ENCODE results near the gene FBXW10B. TPM values are rescaled to one million over a fixed set of nuclear protein-coding genes. Genes with fewer than 3 reads are reported as not detected.
"Not testable (repeated sequence)": the region's sequence is repeated elsewhere in the genome, so short reads cannot be mapped to it uniquely, and the experiment has no call there.

FBXW10B gene
- total RNA-seq, 4 donors from 2014 or later: 4.7 to 28.0 (median 9.5) TPM

DNA sequence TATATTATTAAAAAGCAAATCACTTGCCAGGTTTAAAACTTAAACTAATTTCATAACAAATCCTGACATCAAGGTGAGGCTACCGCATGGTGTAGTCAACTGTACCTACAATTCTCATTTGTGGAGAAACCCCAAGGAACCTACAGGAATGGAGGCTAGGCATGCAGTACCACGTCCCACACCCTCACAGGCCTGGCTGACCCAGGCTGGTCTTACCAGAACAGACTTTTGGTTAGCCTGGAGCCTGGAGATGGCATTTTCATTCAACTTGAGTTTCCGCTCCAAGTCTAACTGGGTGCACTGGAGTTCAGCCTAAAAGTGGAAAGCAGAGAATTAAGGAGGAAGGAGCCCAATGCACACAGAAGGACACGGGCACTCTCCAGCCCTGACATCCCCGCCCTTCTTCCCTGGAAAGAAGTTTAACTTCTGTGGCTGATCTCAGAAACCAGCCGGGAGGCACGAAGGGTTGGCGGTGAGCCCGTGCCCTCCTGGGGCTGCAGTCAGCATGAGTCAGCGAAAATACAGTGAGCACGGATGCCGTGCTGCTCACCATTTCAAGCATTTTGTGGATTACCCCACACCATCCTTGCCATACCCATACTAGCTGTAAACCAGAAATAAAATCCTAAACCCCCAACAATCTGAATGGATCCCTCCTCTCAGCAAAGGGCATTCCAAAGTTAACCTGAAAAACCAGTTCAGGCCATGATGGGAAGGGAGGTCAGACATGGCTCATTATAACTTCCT lies 23.2 kb upstream of the FBXW10B start:
- H3K4me1 ChIP-seq: peaks cover 6 to 46% (median 12%) of the 10 kb centered on the region in 3 donors
- DNase-seq; H3K4me3 ChIP-seq; intact Hi-C loops (cut with DNase I); H3K9me3 ChIP-seq; H3K27me3 ChIP-seq: not testable (repeated sequence)
- 67 to 83% methylated on average over 1 of the region's 12 CpGs for WGBS, 2 donors
- peak overlapping the region in 2 of 4 donors; percentile 94 for H3K27ac ChIP-seq
- peaks cover 0 to 34% (median 0%) of the 10 kb centered on the region in 3 donors for H3K36me3 ChIP-seq

DNA sequence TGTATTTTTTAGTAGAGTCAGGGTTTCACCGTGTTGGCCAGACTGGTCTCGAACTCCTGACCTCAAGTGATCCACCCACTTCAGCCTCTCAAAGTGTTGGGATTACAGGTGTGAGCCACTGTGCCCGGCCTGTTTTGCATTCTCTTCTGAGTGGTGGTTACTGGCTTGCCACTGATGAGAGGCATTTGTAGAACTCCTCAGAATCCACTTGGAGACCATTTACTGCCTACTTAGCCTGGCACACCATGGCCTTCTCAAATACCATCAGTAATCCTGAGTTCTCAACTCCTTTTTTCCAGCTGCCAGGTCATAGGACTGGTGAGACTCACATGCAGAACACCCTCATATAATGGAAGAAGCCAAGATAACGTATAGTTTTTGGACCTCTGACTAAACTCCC lies 22.5 kb upstream of the FBXW10B start:
- H3K4me3 ChIP-seq; DNase-seq; intact Hi-C loops (cut with DNase I); H3K9me3 ChIP-seq; H3K27me3 ChIP-seq: not testable (repeated sequence)
- Histone ChIP-seq H3K27ac (peak overlapping the region in 2 of 4 donors; percentile 50 to 63), H3K4me1 (peaks cover 6 to 40% (median 12%) of the 10 kb centered on the region in 3 donors), H3K36me3 (peaks cover 0 to 34% (median 0%) of the 10 kb centered on the region in 3 donors)
- 83 to 90% methylated on average over 1 to 2 of the region's 4 CpGs for WGBS, 2 donors

DNA sequence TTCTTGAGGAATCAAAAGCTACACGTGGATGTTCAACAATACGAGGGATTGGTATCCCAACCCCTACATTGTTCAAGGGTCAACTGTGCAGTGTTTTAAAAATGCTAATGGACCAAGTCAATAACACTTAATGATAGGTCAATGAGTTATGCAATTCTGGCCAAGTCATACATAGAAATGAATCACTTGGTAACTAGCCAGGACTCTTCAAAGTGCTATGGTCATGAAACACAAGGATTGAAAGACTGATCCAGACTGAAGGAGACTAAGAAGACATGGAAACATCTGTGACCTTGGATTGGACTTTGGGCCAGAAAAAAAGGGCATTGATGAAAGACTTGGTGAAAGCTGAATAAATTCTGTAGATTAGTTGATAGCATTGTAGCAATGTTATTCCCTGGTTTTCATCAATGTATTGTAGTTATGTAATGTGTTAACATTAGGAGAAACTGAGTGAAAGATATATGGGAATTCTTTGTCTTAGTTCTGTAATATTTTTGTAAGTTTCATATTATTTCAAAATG lies 11.5 kb upstream of the FBXW10B start:
- H3K4me1 ChIP-seq; DNase-seq; intact Hi-C loops (cut with DNase I); H3K9me3 ChIP-seq; H3K27me3 ChIP-seq; H3K4me3 ChIP-seq; H3K27ac ChIP-seq: not testable (repeated sequence)
- 69 to 85% methylated on average over 2 of the region's 2 CpGs for WGBS, 2 donors
- peaks cover 0 to 76% (median 0%) of the 10 kb centered on the region in 3 donors for H3K36me3 ChIP-seq

DNA sequence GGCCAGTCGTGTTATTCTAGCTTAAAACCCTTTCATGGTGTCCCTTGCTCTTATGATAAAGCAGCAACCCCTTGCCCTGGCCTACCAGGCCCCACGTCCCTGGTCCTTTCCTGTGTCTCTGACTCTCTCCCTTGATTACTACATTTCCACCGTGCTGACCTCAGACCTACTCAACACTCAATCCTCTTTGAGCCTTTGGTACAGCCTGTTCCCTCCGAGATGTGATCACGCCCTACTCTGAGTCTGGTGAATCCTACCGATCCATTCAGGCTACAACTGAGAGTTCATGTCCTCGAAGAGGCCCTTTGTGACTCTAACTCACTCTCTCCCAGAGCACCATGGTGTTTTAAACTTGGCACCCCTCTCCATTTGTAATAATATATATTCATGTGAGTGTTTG lies 10.5 kb upstream of the FBXW10B start:
- Histone ChIP-seq H3K27ac (peak overlapping the region in 2 of 4 donors; percentile 48 to 63), H3K36me3 (peaks cover 0 to 80% (median 0%) of the 10 kb centered on the region in 3 donors)
- H3K4me3 ChIP-seq; DNase-seq; H3K27me3 ChIP-seq; H3K4me1 ChIP-seq; intact Hi-C loops (cut with DNase I); H3K9me3 ChIP-seq: not testable (repeated sequence)
- 83 to 84% methylated on average over 7 of the region's 7 CpGs for WGBS, 2 donors

DNA sequence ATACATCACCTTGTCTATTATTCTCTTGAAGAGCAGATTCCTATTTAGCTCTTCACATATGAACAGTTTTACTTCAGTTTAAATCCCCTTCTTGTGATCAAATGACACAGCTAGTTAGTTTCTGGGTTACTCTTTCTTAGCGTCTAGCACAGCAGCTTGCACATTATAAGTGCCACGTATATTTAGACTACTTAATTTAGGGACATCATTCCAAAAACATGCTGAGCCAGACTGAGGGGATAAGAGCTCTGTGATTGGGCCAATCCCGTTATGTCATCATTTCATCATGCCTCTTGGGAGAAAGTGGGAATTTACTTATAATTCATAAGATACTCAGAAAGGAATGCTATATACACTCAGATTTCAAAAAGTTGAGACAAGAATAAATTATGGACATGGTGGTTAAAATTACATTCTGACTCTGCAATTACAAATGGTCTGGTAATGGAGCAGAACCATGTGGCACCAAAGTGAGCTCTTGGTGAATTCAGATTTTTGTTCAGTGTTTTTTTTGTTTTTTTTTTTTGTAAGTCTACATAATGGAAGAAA lies 4.2 kb upstream of the FBXW10B start:
- intact Hi-C loops (cut with DNase I); H3K4me1 ChIP-seq; H3K9me3 ChIP-seq; H3K27me3 ChIP-seq; H3K4me3 ChIP-seq; DNase-seq: not testable (repeated sequence)
- Histone ChIP-seq H3K36me3 (peaks cover 0 to 35% (median 0%) of the 10 kb centered on the region in 3 donors), H3K27ac (peak overlapping the region in 1 of 4 donors; percentile 38)
- 83 to 90% methylated on average over 3 of the region's 3 CpGs for WGBS, 2 donors

DNA sequence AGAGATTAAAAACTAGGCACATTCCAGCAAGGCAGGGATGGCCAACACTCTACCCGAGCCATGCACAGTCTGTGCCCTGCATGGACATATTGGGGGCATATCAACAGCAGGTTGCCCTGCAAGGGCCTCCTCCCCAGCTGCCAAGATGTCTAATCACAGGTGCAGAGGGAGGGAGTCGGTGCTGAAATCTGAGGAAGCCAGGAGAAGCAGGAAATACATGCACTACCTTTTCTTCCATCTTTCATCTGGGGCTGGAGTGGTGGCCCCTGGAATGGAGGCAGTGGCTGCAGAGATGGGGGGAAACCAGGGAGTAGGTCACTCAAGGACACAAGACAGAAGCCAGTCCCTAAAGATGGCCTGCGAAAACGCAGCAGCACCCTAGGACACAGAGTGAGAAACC lies 3.8 kb upstream of the FBXW10B start:
- H3K27me3 ChIP-seq; H3K4me1 ChIP-seq; H3K4me3 ChIP-seq; DNase-seq; H3K9me3 ChIP-seq; intact Hi-C loops (cut with DNase I): not testable (repeated sequence)
- peaks cover 0 to 30% (median 0%) of the 10 kb centered on the region in 3 donors for H3K36me3 ChIP-seq
- H3K27ac ChIP-seq: peak overlapping the region in 1 of 4 donors; percentile 38
- WGBS, 2 donors: 87 to 93% methylated on average over 2 of the region's 4 CpGs

DNA sequence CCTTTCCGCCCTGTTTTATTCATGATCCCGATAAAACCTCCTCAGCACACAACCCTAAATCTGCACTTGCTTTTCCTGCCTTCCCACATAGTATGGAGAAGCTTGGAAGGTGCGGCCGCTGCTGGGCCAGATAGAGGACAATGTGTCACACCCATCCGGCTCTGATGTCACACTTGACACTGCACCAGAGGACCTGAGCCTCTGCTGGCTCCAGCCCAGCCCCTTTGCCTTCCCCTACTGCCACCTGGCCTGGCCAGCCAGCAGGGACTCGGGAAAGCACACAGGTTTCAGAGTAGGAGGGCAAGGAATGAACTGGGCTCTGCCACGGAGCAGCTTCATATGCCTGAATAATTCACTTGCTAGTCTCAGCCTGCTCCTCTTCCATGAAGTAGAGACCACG lies 2.6 kb upstream of the FBXW10B start:
- Histone ChIP-seq H3K36me3 (peaks cover 0 to 20% (median 0%) of the 10 kb centered on the region in 3 donors), H3K27ac (peak overlapping the region in 2 of 4 donors; percentile 48 to 55)
- H3K4me1 ChIP-seq; H3K27me3 ChIP-seq; H3K9me3 ChIP-seq; intact Hi-C loops (cut with DNase I); H3K4me3 ChIP-seq; DNase-seq: not testable (repeated sequence)
- 71 to 90% methylated on average over 1 to 3 of the region's 8 CpGs for WGBS, 2 donors

DNA sequence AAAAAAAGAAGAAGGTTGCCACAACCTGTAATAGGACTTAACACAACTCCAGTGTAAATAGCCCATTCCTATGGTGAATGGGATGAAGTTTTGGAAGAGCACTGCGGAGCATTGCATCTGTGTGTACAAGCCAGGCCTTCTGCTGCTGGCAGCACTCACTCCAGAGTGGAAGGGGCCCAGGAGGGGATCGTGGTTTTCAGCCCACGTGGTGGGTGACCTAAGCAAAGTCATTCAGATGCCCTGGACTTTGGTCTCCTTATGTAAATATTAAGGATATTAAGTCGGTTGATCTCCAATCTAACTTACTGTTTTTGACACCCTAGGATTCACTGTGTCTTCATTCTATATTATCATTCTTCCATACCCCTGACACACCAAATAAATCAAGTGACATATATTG lies 2.7 kb downstream of the FBXW10B start:
- H3K4me3 ChIP-seq; H3K9me3 ChIP-seq; H3K36me3 ChIP-seq; H3K27me3 ChIP-seq; H3K4me1 ChIP-seq; intact Hi-C loops (cut with DNase I); H3K27ac ChIP-seq; DNase-seq: not testable (repeated sequence)
- 31 to 48% methylated on average over 3 to 4 of the region's 4 CpGs for WGBS, 2 donors

DNA sequence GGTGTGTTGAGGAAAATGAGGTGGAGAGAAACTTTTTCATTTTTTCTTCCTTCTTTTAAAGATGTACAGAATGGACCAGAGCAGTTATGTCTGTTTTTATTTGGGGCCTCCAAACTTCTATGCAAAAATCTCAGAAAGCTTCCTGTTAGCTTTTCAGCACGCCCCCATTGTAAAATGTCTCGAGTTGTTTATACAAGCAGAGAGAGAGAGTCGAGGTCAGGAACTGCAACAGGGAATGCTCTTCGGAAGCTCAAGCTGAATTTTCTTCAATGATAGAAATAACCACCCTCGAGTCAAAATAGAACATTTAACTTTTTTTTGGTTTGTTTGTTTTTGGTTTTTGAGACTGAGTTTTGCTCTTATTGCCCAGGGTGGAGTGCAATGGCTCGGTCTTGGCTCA lies 3.7 kb downstream of the FBXW10B start:
- 53 to 62% methylated on average over 6 of the region's 6 CpGs for WGBS, 2 donors
- H3K4me1 ChIP-seq; intact Hi-C loops (cut with DNase I); H3K27ac ChIP-seq; H3K4me3 ChIP-seq; H3K27me3 ChIP-seq; DNase-seq; H3K36me3 ChIP-seq; H3K9me3 ChIP-seq: not testable (repeated sequence)

DNA sequence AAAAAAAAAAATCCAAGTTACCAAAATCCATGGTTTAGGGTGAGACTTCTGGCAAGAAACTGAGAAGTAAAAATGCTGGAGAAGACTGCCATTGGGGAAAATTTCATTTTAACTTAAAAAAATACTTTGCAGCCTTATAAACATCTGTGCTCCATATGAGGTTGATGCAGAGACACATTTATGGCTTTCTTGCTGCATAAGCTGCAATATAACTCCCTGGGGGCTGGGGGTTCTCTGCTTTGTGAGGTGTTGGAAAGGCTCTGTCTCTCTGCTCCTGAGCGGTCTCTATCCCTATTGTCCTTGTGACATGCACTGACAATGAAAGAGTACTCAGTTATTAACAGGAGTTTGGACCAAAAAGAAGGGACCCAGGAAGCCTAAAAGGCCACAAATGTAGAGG lies 6.4 kb downstream of the FBXW10B start:
- WGBS, 2 donors: 83% methylated on average over 1 of the region's 1 CpG; no CpG with 5 or more reads in 1 of the 2 donors
- intact Hi-C loops (cut with DNase I); H3K36me3 ChIP-seq; H3K4me3 ChIP-seq; H3K4me1 ChIP-seq; H3K27ac ChIP-seq; DNase-seq; H3K27me3 ChIP-seq; H3K9me3 ChIP-seq: not testable (repeated sequence)

DNA sequence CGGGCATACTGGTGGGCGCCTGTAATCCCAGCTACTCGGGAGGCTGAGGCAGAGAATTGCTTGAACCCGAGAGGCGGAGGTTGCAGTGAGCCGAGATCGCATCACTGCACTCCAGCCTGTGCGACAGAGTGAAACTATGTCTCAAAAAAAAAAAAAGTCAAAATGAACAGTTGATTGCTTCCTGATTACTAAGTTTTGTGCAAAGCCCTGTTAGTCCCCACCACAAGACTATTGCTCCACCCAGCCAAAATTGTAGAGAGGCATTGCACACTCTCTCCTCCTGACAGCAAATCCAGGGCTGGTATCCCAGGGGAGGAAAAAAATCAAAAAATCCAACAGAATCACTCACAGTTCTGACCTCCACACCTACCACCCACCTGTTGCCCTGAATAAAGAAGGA lies 26.5 kb downstream of the FBXW10B start:
- peaks cover 0 to 11% (median 0%) of the 10 kb centered on the region in 3 donors for H3K4me1 ChIP-seq
- H3K36me3 ChIP-seq; H3K4me3 ChIP-seq; intact Hi-C loops (cut with DNase I); H3K27ac ChIP-seq; DNase-seq; H3K9me3 ChIP-seq; H3K27me3 ChIP-seq: not testable (repeated sequence)
- 60 to 77% methylated on average over 1 to 7 of the region's 8 CpGs for WGBS, 2 donors

DNA sequence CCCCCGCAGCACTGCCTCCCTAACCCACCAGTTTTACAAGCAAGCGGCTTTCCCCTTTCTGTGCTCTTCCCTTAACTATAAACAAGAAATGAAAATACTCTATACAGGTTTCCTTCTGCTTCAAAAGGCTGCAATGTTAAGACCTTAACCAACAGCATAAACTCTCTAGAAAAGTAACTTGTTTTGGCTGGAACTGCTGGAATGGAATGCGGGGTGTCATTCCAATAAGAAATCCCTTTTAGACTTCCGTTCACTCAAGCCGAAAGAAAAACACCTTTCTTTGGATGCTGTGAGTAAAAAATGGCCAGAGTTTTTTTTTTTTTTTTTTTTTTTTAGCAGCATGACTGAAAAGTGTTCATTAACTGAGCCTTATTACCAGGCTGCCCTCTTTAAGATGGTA lies 27.5 kb downstream of the FBXW10B start:
- H3K36me3 ChIP-seq; intact Hi-C loops (cut with DNase I); H3K9me3 ChIP-seq; H3K27ac ChIP-seq; H3K27me3 ChIP-seq; H3K4me3 ChIP-seq; DNase-seq: not testable (repeated sequence)
- 19 to 29% methylated on average over 5 of the region's 5 CpGs for WGBS, 2 donors
- H3K4me1 ChIP-seq: peaks cover 0 to 11% (median 0%) of the 10 kb centered on the region in 3 donors

DNA sequence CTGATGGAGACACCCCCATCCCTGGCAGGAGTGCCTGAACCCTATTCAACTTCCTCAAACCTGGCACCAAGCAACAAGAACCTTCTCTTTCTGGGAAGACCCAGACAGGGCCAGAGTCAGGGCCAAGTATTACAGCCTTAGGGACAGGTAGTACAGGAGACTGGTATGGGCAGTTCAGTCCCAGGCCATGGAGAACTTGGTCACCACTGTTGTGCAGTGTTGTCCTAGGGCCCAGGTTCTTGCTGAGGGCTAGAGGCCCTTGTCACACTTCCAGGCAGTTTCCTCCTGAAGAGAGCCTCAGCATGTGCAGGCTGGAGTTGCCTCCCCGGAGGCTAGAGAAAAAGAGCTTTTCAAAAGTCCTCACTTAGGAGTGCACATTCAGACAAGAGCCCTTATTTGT lies 28.7 kb downstream of the FBXW10B start:
- H3K27ac ChIP-seq; H3K4me3 ChIP-seq; H3K9me3 ChIP-seq; H3K36me3 ChIP-seq; intact Hi-C loops (cut with DNase I); H3K27me3 ChIP-seq; DNase-seq: not testable (repeated sequence)
- peaks cover 0 to 11% (median 0%) of the 10 kb centered on the region in 3 donors for H3K4me1 ChIP-seq
- WGBS, 2 donors: no CpG with 5 or more reads among the region's 1 CpG

Data from esophagus squamous epithelium (tissue), 5 donors.